MM.1S (cell line): Measurements from ENCODE around the gene KSR1.
A peak's percentile ranks its signal among the peaks of the same experiment; 100 is the strongest.

ENCODE experiments used
- CTCF ChIP-seq: fragments of 300-600 bp; sonication (generic); IDR thresholded peaks from 2 replicates; pipeline ENCODE4 v1.5.1; 2016; ENCODE audit warnings: antibody characterized with exemption, low read length, mixed read lengths
- EZH2 ChIP-seq: fragments of 300-600 bp; sonication (generic); optimal IDR thresholded peaks from 2 replicates; pipeline ENCODE3; 2017; ENCODE audit warnings: low read depth, mild to moderate bottlenecking, antibody characterized with exemption, low read length, mixed read lengths
- EZH2phosphoT487 ChIP-seq: fragments of 300-600 bp; sonication (generic); IDR thresholded peaks from 2 replicates; pipeline ENCODE4 v1.6.1; 2018; ENCODE audit warnings: antibody characterized with exemption, low read length

GRCh38 chr17:27651411-27652345 lies 195.4 kb downstream of the KSR1 start:
- TF ChIP-seq CTCF: peak; percentile 73
- TF ChIP-seq EZH2: no peak
- TF ChIP-seq EZH2phosphoT487: no peak
